Effector memory CD8-positive, alpha-beta T cell (primary cell): ENCODE data around the gene TEX38.
A peak's percentile ranks its signal among the peaks of the same experiment; 100 is the strongest.
"Not testable (repeated sequence)": the region's sequence is repeated elsewhere in the genome, so short reads cannot be mapped to it uniquely, and the experiment has no call there.

Source experiments
- ATAC-seq: fragments of 150-1000 bp; cut with Tn5 transposase; replicated peaks from 2 replicates; pipeline ENCODE4 v1.10.0; 2021; ENCODE audit warnings: mild to moderate bottlenecking, moderate library complexity
- DNase-seq, 3 experiments: peaks; one replicate each; pipeline ENCODE4 v3.0.0; 2021
- H3K27ac Mint-ChIP-seq, 2 donors: one replicate each; pipeline ENCODE4 v1.8.0; 2022; ENCODE audit warnings: mild to moderate bottlenecking in 2 of 2, mixed read lengths in 2 of 2, moderate library complexity in 2 of 2
- H3K27me3 Mint-ChIP-seq, 2 donors: one replicate each; pipeline ENCODE4 v1.8.0; 2022; ENCODE audit warnings: mixed read lengths in 2 of 2
- H3K36me3 Mint-ChIP-seq: one replicate; pipeline ENCODE4 v1.8.0; 2022; ENCODE audit warnings: mild to moderate bottlenecking, moderate library complexity, mixed read lengths; ENCODE audit not compliant: insufficient read depth
- H3K4me1 Mint-ChIP-seq, 2 donors: one replicate each; pipeline ENCODE4 v1.8.0; 2022; ENCODE audit warnings: low read depth in 2 of 2, mixed read lengths in 2 of 2
- H3K4me3 Mint-ChIP-seq, 2 donors: one replicate each; pipeline ENCODE4 v1.8.0; 2022; ENCODE audit warnings: mild to moderate bottlenecking in 2 of 2, mixed read lengths in 2 of 2, moderate library complexity in 2 of 2
- H3K9me3 Mint-ChIP-seq, 2 donors: one replicate each; pipeline ENCODE4 v1.8.0; 2022; ENCODE audit warnings: mixed read lengths in 2 of 2

TEX38 gene

DNA sequence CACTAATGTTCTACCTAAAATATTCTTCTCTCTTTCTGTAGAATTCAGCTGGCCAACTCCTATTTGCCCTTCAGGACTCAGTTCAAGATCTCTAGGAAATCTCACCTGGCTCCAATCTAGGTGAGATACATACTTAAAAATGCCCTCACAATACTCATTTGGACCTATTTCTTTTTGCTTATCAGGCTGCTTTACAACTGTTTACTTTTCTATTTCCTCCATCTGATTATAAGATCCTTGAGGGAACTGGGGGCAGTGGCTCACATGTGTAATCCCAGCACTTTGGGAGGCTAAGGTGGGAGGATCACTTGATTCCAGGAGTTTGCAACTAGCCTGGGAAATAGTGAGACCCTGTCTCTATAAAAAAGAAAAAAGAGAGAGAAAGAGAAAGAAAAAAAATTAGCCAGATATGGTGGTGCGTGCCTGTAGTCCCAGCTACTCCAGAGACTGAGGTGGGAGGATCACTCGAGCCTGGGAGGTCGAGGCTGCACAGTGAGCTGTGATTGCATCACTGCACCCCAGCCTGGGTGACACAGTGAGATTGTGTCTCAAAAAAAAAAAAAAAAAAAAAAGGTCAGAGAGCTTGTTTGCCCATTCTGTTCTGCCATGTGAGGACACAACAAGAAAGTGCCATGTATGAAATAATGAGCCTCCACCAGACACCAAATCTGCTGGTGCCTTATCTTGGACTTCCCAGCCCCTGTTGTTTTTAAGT is 32.4 kb downstream of the TEX38 start:
- Mint-ChIP-seq H3K4me3 (no peak overlapping the region), H3K9me3 (no peaks in the 10 kb centered on the region), H3K27me3 (no peaks in the 10 kb centered on the region), H3K4me1 (peaks cover 12 to 42% of the 10 kb centered on the region in 2 donors), H3K27ac (peak overlapping the region; percentile 5 to 21), H3K36me3 (peaks cover 55% of the 10 kb centered on the region)
- DNase-seq (no peak), ATAC-seq (no peak)

DNA sequence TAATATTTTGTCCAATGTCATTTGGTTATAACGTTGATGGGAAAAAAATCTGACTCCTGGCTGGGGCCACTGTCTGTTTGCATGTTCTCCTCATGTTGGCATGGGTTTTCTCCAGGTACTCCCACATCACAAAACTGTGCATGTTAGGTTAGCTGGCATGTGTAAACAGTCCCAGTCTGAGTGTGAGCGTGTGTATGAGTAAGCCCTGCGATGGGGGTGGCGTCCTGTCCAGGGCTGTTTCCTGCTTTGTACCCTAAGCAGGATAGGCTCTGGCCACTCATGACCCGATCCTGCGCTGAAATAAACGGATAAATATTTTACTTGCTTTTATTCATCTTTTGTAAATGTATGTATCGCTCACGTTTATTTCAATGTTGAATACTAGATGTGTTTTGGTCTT is 33.8 kb downstream of the TEX38 start:
- ATAC-seq (no peak), DNase-seq (no peak)
- H3K36me3 Mint-ChIP-seq, result peaks cover 69% of the 10 kb centered on the region
- no peak overlapping the region for H3K4me3 Mint-ChIP-seq
- no peaks in the 10 kb centered on the region for H3K9me3 Mint-ChIP-seq
- peaks cover 10 to 39% of the 10 kb centered on the region in 2 donors for H3K4me1 Mint-ChIP-seq
- H3K27me3 Mint-ChIP-seq, result no peaks in the 10 kb centered on the region
- H3K27ac Mint-ChIP-seq, result no peak overlapping the region

DNA sequence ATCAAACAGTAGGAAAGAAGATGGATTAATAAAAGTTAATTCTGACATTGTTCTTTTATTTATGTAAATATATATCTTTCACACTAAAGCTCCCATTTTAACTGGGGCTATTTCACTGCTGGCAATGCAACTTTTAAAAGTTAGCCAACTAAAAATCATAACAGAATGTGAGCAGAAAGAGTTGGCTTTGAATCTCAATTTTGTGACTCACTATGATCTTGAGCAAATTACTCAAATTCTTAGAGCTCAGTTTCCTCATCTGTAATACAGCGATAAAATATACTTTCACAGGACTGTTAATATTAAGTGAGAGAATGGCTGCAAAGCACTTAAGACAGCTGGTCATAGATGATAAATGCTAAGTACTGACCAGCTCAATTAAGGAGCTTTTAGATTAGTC is 36.5 kb downstream of the TEX38 start:
- no peaks in the 10 kb centered on the region for H3K27me3 Mint-ChIP-seq
- H3K27ac Mint-ChIP-seq, result peak overlapping the region in 1 of 2 donors; percentile 20
- peaks cover 76% of the 10 kb centered on the region for H3K36me3 Mint-ChIP-seq
- ATAC-seq (no peak), DNase-seq (no peak)
- no peak overlapping the region for H3K4me3 Mint-ChIP-seq
- H3K9me3 Mint-ChIP-seq, result no peaks in the 10 kb centered on the region
- H3K4me1 Mint-ChIP-seq, result peaks cover 7 to 24% of the 10 kb centered on the region in 2 donors

DNA sequence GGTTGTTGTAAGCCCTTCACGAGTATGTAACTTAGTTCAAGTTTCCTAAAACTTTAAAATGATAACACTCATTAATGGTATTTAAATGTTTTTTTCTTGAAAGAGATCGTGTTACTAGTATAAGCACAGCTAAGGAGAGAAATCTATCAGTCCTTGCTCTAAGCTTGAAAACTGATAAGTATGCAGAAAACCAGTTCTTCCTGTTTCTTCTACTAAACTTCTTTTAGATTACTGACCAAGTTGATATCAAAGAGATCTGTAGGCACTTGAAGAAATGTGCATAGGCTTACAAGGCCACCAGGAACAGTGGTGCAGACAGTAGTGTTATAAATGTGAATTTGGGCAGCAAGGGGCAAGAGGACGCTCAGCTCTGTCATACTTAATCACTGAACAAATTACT is 43.3 kb downstream of the TEX38 start:
- DNase-seq, result no peak
- peaks cover 31 to 47% of the 10 kb centered on the region in 2 donors for H3K4me1 Mint-ChIP-seq
- H3K27me3 Mint-ChIP-seq, result no peaks in the 10 kb centered on the region
- H3K36me3 Mint-ChIP-seq, result peaks cover 66% of the 10 kb centered on the region
- ATAC-seq, result no peak
- no peaks in the 10 kb centered on the region for H3K9me3 Mint-ChIP-seq
- no peak overlapping the region for H3K27ac Mint-ChIP-seq
- no peak overlapping the region for H3K4me3 Mint-ChIP-seq

DNA sequence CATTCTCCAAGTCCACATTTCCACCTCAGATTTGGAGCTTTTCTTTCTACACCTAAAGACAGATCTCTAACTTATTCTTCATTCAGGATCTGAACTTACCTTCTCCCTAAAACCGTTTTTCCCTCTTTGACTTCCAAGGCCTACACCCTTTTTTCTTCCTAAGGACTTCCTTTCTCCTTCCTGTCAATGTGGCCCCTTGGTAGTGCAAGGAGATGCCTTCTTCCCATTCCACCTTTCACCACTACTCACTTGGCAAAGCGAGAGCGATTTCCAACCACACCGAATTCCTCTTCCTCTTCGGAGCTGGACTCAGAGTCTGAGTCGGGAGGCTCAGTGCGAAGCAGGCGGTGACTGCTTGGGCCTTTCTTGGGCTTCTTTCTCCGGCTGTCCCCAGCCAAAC is 46.0 kb downstream of the TEX38 start:
- peak overlapping the region; percentile 87 to 95 for H3K27ac Mint-ChIP-seq
- DNase-seq (no peak), ATAC-seq (no peak)
- H3K4me3 Mint-ChIP-seq, result peak overlapping the region; percentile 89
- H3K27me3 Mint-ChIP-seq, result no peaks in the 10 kb centered on the region
- peaks cover 31 to 42% of the 10 kb centered on the region in 2 donors for H3K4me1 Mint-ChIP-seq
- peaks cover 47% of the 10 kb centered on the region for H3K36me3 Mint-ChIP-seq
- no peaks in the 10 kb centered on the region for H3K9me3 Mint-ChIP-seq

DNA sequence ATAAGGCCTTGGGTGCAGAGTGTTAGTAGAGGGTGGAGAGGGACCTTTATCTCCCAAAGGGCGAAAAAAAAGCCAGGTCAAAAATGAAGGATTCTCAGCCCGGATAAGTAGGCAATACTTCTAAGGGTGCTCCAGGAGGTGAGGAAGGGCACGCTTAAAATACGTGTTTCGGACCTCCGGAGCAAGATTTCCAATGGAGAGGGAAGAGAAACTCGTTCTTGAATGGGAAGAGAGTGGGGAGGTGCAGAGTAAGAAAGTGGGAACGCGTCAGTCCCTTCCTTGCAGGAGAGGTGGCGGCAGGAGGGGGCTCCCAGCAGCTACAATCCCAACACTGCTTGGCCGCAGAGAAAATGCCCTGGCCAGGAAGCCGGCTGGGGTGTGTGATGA is 46.7 kb downstream of the TEX38 start:
- no peak for DNase-seq
- Mint-ChIP-seq H3K27ac (peak overlapping the region; percentile 87 to 95), H3K36me3 (peaks cover 43% of the 10 kb centered on the region), H3K27me3 (no peaks in the 10 kb centered on the region), H3K4me3 (peak overlapping the region; percentile 89), H3K9me3 (no peaks in the 10 kb centered on the region), H3K4me1 (peaks cover 31 to 42% of the 10 kb centered on the region in 2 donors)
- ATAC-seq, result no peak

DNA sequence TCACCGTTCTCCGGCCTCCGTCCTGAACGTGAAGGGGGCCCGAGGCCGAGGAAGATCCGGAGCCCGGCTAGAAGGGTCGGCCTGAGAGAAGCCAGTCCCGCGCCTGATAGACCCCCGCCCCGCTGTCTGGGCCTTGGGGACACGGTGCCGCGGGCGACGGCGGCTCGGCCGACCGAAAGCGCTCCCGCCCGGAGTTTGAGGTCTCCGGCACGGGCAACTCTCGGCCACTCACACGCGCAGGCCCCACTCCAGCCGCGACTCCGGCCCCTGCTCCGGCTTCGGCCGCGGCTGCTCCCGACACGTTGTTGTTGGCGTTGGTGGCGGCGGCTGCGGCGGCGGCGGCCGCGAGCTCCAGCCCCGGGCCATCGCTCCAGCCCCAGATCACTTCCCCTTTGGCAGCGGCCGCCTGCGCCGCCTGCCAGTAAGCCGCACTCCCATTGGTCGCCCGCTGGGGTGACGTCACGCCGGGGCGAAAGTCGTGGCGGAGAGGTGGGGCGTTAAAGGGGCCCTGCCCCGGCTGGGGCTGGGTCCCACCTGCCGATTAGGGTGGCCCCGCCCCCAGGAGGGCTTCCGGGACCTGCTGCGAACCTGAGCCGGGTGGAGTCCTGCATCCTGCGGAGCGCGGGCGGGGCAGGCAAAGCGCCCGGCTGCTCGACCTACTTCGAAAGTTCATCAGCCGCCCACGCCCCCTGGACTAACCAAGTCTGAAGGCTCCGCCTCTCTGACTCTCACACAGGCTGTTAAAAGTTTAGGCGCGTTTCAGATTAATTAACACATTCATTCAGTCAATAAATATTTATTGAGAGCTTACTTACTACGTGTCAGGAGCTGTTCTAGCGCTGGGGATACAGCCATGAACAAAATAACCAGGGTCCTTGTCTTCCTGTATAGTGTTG is 47.3 kb downstream of the TEX38 start, which contains the start of gene EFCAB14:
EFCAB14 (minus strand) TSS at position 388 of the 896 bp plus-strand sequence. CDS start 1,027 bp downstream, outside the sequence.
- H3K4me1 Mint-ChIP-seq, result peaks cover 31 to 42% of the 10 kb centered on the region in 2 donors
- H3K36me3 Mint-ChIP-seq, result peaks cover 37% of the 10 kb centered on the region
- DNase-seq, result peak; percentile 100
- H3K27ac Mint-ChIP-seq, result peak within 1 kb of the TSS; percentile 87 to 95
- peak within 1 kb of the TSS; percentile 89 for H3K4me3 Mint-ChIP-seq
- no peaks in the 10 kb centered on the region for H3K9me3 Mint-ChIP-seq
- peak; percentile 97 for ATAC-seq
- no peaks in the 10 kb centered on the region for H3K27me3 Mint-ChIP-seq

DNA sequence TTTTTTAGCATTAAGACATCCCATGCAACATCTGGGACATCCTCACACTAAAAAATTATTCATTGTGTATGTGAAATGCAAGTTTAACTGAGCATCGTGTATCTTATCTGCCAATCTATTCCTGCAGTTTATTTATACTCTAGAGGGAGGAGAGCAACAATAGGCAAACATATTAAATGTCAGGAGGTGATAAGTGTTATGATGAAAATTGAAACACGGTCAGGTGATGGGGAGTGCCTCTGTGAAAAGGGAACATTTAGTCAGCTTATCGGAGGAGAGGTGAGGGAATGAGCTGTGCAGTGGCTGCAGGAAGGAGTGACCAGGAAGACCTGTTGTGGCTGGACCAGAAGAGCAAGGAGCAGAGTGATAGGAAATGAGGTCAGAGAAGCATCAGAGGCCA is 48.0 kb downstream of the TEX38 start:
- ATAC-seq (no peak), DNase-seq (no peak)
- Mint-ChIP-seq H3K4me3 (peak overlapping the region; percentile 89), H3K36me3 (peaks cover 29% of the 10 kb centered on the region), H3K4me1 (peaks cover 31 to 42% of the 10 kb centered on the region in 2 donors), H3K27ac (peak overlapping the region; percentile 87 to 95), H3K27me3 (no peaks in the 10 kb centered on the region), H3K9me3 (no peaks in the 10 kb centered on the region)

DNA sequence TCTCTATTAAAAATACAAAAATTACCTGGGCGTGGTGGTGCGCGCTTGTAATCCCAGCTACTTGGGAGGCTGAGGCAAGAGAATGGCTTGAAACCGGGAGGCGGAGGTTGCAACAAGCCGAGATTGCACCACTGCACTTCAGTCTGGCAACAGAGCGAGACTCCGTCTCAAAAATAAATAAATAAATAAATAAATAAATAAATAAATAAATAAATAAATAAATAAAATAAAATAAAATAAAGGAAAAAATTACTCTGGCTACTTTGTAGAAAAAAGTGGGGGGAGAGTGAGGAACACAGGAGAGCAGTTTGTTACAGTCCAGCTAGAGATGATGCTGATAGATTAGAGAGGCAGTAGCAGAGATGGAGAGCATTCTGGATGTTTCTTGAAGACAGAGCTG is 48.7 kb downstream of the TEX38 start:
- not testable (repeated sequence) for H3K9me3 Mint-ChIP-seq, ATAC-seq, DNase-seq, H3K4me3 Mint-ChIP-seq, H3K27me3 Mint-ChIP-seq
- Mint-ChIP-seq H3K4me1 (peaks cover 31 to 39% of the 10 kb centered on the region in 2 donors), H3K27ac (peak overlapping the region in 1 of 2 donors; percentile 14), H3K36me3 (peaks cover 23% of the 10 kb centered on the region)

DNA sequence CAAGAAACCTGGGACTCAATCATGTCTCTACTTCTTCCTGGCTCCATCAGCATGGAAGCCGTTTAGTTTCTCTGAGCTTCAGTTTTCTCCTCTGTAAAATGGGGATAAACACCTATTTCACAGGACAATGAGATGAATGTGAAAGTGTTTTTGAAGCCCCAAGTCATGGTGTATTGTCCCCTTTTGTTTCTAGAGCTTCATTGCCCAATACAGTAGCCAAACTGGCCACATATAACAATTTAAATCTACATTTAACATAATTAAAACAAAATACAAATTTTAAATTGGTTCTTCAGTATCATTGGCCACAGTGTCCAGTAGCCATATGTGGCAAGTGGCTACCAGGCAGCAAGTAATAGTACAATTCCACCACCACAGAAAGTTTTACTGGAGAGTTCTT is 49.5 kb downstream of the TEX38 start:
- H3K27ac Mint-ChIP-seq, result no peak overlapping the region
- no peak overlapping the region for H3K4me3 Mint-ChIP-seq
- H3K9me3 Mint-ChIP-seq, result no peaks in the 10 kb centered on the region
- H3K36me3 Mint-ChIP-seq, result peaks cover 14% of the 10 kb centered on the region
- ATAC-seq (no peak), DNase-seq (no peak)
- H3K27me3 Mint-ChIP-seq, result peaks cover 12 to 13% of the 10 kb centered on the region in 2 donors
- H3K4me1 Mint-ChIP-seq, result peaks cover 30 to 37% of the 10 kb centered on the region in 2 donors

DNA sequence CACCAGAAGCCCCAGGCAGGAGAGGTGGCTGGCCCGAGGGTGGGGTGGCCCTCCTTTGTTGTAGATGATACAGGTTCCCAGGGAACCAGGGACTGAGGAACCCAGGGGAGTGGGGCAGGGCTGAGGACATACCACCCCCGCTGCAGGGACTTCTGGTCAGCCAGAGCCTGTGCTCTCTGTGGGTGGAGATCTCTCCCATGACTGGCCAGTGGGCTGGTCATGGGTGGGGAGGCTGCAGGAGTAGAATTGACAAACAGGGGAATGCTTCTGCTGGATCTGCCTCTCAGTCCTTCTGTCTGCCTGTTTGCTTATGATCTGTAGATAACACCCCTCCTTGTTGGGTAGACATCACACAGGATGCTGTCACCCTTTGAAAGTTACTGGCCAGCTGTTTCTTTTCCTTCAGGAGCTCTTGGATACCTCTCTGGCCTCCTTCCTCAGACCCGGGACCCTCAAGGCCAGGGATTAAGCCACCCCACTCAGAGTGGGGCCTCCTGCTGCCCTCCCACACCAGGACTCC is 50.1 kb downstream of the TEX38 start:
- H3K27ac Mint-ChIP-seq, result no peak overlapping the region
- no peaks in the 10 kb centered on the region for H3K9me3 Mint-ChIP-seq
- H3K4me1 Mint-ChIP-seq, result peaks cover 25 to 31% of the 10 kb centered on the region in 2 donors
- DNase-seq (no peak), ATAC-seq (no peak)
- H3K27me3 Mint-ChIP-seq, result peaks cover 17 to 19% of the 10 kb centered on the region in 2 donors
- H3K4me3 Mint-ChIP-seq, result no peak overlapping the region
- H3K36me3 Mint-ChIP-seq, result peaks cover 14% of the 10 kb centered on the region
